ENCODE measurements around the gene PKP4.

The PKP4 gene

DNA sequence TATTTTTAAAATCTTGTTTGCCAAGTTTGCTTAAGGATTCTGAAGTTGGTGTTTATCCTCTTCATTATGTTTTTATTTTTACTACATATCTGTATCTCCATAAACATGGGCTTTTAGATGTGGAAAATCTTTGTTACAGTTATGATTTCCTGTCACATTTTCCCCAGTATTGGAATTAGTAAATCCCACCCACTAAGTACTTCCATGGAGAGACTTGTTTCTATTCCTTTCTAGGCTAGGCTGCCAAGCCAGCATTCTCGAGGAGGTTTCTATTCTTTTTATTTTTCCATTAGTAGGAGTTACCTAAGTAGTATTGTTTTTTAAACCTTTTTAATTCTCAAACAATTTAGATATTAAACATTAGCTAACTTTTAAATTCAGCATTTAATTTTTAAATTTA, 22.1 kb downstream of the PKP4 start:
- H3K36me3 Mint-ChIP-seq: no peaks in the 10 kb centered on the region
- ATAC-seq (ENCODE audit: low read depth) (no peak), DNase-seq (ENCODE audit: low spot score in 2 of 2) (no peak)
- H3K27me3 Mint-ChIP-seq: no peaks in the 10 kb centered on the region
- H3K4me3 Mint-ChIP-seq: no peak overlapping the region
- peaks cover 3% of the 10 kb centered on the region for H3K4me1 Mint-ChIP-seq
- H3K9me3 Mint-ChIP-seq: no peaks in the 10 kb centered on the region
- H3K27ac Mint-ChIP-seq: no peak overlapping the region

DNA sequence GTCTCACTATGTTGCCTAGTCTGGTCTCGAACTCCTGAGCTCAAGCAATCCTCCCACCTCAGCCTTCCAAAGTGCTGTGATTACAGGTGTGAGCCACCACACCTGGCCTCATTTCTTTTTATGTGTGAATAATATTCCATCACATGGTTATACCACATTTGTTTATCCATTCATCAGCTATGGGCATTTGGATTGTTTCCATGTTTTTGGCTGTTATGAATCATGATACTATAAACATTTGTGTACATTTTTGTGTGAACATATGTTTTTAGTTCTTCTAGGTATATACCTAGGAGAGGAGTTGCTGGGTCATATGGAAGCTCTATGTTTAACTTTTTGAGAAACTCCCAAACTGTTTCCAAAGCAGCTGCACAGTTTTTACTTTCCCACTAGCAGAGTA, 24.4 kb downstream of the PKP4 start:
- no peak for DNase-seq (ENCODE audit: low spot score in 2 of 2)
- Mint-ChIP-seq H3K9me3 (no peaks in the 10 kb centered on the region), H3K27ac (no peak overlapping the region)

GRCh38 chr2:158482594-158482993, 25.8 kb downstream of the PKP4 start:
- ATAC-seq (ENCODE audit: low read depth) (no peak), DNase-seq (ENCODE audit: low spot score in 2 of 2) (no peak)
- Mint-ChIP-seq H3K36me3 (no peaks in the 10 kb centered on the region), H3K27ac (no peak overlapping the region), H3K9me3 (no peaks in the 10 kb centered on the region), H3K4me3 (no peak overlapping the region), H3K4me1 (no peaks in the 10 kb centered on the region), H3K27me3 (no peaks in the 10 kb centered on the region)

More for the DNA sequence above, 24.4 kb downstream of the PKP4 start:
- Mint-ChIP-seq H3K4me3 (no peak overlapping the region), H3K27me3 (no peaks in the 10 kb centered on the region), H3K36me3 (no peaks in the 10 kb centered on the region), H3K4me1 (peaks cover 3% of the 10 kb centered on the region)
- ATAC-seq (ENCODE audit: low read depth): no peak

- H3K4me3 Mint-ChIP-seq: no peak overlapping the region
- no peak overlapping the region for H3K27ac Mint-ChIP-seq
- H3K27me3 Mint-ChIP-seq: no peaks in the 10 kb centered on the region
- no peaks in the 10 kb centered on the region for H3K4me1 Mint-ChIP-seq
- no peaks in the 10 kb centered on the region for H3K36me3 Mint-ChIP-seq
- no peak for ATAC-seq (ENCODE audit: low read depth)
- DNase-seq (ENCODE audit: low spot score in 2 of 2): no peak
- no peaks in the 10 kb centered on the region for H3K9me3 Mint-ChIP-seq
Observed at GRCh38 chr2:158484892-158485556, 28.3 kb downstream of the PKP4 start.

DNA sequence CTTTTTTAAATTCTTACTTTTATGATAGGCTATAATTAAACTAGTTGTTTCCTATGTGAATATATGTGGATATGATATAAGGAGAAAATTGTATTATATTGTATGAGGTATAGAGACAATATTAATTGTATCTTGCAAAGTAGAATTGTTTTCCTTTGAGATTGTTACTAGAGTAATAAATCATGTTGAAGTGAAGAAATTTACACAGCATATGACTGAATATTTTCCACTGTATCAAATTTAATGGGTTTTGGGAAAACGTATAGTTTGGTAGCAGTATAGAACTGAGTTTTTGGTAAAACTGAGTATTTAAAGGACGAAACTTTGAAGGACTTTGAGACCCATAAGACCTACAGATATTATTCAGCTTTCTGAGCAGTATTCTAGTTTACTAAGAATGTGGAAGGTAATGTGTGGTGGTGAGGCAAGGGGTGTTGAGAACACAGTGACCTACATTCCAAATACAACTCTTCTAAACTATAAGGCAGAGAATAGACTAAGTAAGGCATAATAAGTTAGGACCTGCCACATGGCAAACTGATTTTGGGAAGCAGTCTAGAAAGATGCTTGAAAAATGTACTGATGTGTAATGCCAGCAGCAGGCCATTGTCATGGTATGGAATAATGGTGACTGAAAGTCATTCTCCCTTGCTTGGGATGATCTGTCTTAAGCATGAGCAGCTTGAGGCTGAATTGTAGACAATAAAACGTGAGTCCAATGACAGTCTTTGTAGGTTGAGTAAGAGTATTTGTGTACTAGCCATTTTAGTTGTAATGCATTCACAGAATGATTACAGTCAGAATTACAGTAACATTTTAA, 29.6 kb downstream of the PKP4 start:
- no peak overlapping the region for H3K4me3 Mint-ChIP-seq
- no peak overlapping the region for H3K27ac Mint-ChIP-seq
- no peak for ATAC-seq (ENCODE audit: low read depth)

GRCh38 chr2:158486970-158487325, 30.2 kb downstream of the PKP4 start:
- no peaks in the 10 kb centered on the region for H3K4me1 Mint-ChIP-seq
- H3K36me3 Mint-ChIP-seq: no peaks in the 10 kb centered on the region
- H3K9me3 Mint-ChIP-seq: no peaks in the 10 kb centered on the region
- no peak overlapping the region for H3K4me3 Mint-ChIP-seq
- DNase-seq (ENCODE audit: low spot score in 2 of 2) (no peak), ATAC-seq (ENCODE audit: low read depth) (no peak)
- H3K27me3 Mint-ChIP-seq: no peaks in the 10 kb centered on the region
- no peak overlapping the region for H3K27ac Mint-ChIP-seq

More for the DNA sequence above, 29.6 kb downstream of the PKP4 start:
- DNase-seq (ENCODE audit: low spot score in 2 of 2): no peak
- H3K36me3 Mint-ChIP-seq: no peaks in the 10 kb centered on the region
- H3K4me1 Mint-ChIP-seq: no peaks in the 10 kb centered on the region
- no peaks in the 10 kb centered on the region for H3K27me3 Mint-ChIP-seq
- H3K9me3 Mint-ChIP-seq: no peaks in the 10 kb centered on the region

DNA sequence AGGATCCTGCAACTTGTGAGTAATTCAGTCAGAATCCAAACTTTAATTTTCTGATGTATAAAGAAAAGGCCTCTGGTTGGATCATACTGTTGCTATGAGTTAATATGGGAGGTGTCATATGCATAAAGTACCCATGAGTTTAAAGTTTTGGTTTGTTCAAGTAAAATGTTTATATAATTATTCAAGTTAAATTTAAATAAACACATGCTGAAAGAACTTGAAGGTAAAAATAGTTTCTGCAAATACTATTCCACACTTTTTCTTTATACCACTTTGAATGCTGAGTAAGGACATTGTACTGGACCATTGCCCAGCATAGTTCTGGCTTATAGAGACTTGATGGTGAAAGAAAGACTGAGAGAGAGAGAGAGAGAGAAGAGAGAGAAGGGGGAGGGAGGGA, 30.7 kb downstream of the PKP4 start:
- ATAC-seq (ENCODE audit: low read depth) (no peak), DNase-seq (ENCODE audit: low spot score in 2 of 2) (no peak)
- Mint-ChIP-seq H3K9me3 (no peaks in the 10 kb centered on the region), H3K27me3 (no peaks in the 10 kb centered on the region), H3K4me1 (no peaks in the 10 kb centered on the region), H3K4me3 (no peak overlapping the region), H3K27ac (no peak overlapping the region), H3K36me3 (no peaks in the 10 kb centered on the region)

DNA sequence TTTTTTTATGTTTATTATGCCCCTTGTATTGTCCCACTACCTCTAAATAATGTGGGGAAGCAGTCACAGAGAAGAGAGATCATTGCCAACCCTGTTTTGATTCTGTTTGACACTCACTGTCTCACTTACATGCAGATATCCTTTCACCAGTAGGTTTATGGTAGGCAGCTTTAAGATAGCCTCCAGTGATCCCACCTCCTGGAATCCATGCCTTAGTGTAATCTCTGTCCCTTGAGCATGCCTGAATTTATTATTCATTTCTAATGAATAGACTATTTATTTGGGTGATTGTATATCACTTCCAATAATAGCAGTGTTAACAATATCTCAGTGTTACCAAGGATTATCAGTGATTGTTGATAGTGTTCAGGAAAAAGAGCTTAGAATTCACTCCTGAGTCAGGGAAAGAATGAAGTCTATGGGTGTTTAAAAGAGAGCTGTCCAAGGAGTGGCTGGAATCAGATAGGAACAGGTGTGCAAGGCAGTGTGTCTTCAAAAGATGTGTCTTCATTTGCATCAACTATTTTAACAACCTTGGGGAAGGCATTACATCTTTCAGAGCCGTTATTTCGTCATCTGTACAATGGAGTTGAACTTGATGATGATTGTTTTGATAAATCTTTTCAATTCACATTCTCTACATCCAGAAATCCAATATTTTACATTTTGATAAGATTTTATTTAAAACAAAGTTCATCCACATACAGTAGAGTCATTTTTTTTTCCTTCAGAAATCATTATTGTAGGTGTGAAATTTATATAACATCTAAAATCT, 31.9 kb downstream of the PKP4 start:
- no peak overlapping the region for H3K4me3 Mint-ChIP-seq
- no peak for ATAC-seq (ENCODE audit: low read depth)
- no peaks in the 10 kb centered on the region for H3K36me3 Mint-ChIP-seq
- no peak for DNase-seq (ENCODE audit: low spot score in 2 of 2)
- no peaks in the 10 kb centered on the region for H3K9me3 Mint-ChIP-seq
- H3K27ac Mint-ChIP-seq: no peak overlapping the region
- H3K4me1 Mint-ChIP-seq: no peaks in the 10 kb centered on the region
- no peaks in the 10 kb centered on the region for H3K27me3 Mint-ChIP-seq

GRCh38 chr2:158489366-158490112, 32.8 kb downstream of the PKP4 start:
- no peak for DNase-seq (ENCODE audit: low spot score in 2 of 2)
- Mint-ChIP-seq H3K9me3 (no peaks in the 10 kb centered on the region), H3K36me3 (no peaks in the 10 kb centered on the region), H3K27ac (no peak overlapping the region), H3K4me1 (no peaks in the 10 kb centered on the region), H3K27me3 (no peaks in the 10 kb centered on the region), H3K4me3 (no peak overlapping the region)
- no peak for ATAC-seq (ENCODE audit: low read depth)

DNA sequence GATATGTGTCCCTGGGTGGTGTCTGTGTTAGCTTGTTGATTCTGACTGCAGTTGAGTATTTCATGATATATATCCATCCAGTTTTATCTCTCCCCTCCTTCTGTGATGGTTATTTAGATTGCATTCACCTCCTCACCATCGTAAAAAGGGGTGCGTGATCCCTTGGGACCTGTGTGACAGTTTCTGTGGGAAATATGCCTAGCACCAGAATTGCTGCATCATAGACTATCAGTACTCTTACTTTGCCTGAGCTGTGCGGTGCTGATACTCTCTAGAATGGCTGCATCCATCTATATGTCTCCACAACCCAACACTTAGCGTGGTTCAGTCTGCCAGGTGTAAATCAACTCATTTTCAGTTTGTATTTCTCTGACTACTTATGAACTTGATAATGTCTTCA, 34.3 kb downstream of the PKP4 start:
- no peak for DNase-seq (ENCODE audit: low spot score in 2 of 2)
- Mint-ChIP-seq H3K27ac (no peak overlapping the region), H3K36me3 (no peaks in the 10 kb centered on the region), H3K4me3 (no peak overlapping the region), H3K9me3 (no peaks in the 10 kb centered on the region), H3K27me3 (no peaks in the 10 kb centered on the region), H3K4me1 (no peaks in the 10 kb centered on the region)
- no peak for ATAC-seq (ENCODE audit: low read depth)

GRCh38 chr2:158493458-158493857, 36.7 kb downstream of the PKP4 start:
- Mint-ChIP-seq H3K27ac (no peak overlapping the region), H3K4me1 (peaks cover 3% of the 10 kb centered on the region), H3K27me3 (no peaks in the 10 kb centered on the region), H3K36me3 (peaks cover 1% of the 10 kb centered on the region), H3K9me3 (no peaks in the 10 kb centered on the region), H3K4me3 (no peak overlapping the region)
- ATAC-seq (ENCODE audit: low read depth): no peak
- DNase-seq (ENCODE audit: low spot score in 2 of 2): no peak

- DNase-seq (ENCODE audit: low spot score in 2 of 2): no peak
- no peak overlapping the region for H3K4me3 Mint-ChIP-seq
- peaks cover 1% of the 10 kb centered on the region for H3K36me3 Mint-ChIP-seq
- no peaks in the 10 kb centered on the region for H3K9me3 Mint-ChIP-seq
- peaks cover 3% of the 10 kb centered on the region for H3K4me1 Mint-ChIP-seq
- no peak overlapping the region for H3K27ac Mint-ChIP-seq
- no peak for ATAC-seq (ENCODE audit: low read depth)
- no peaks in the 10 kb centered on the region for H3K27me3 Mint-ChIP-seq
Observed at GRCh38 chr2:158495175-158495574, 38.4 kb downstream of the PKP4 start.

- Mint-ChIP-seq H3K36me3 (peaks cover 1% of the 10 kb centered on the region), H3K27me3 (no peaks in the 10 kb centered on the region), H3K9me3 (no peaks in the 10 kb centered on the region), H3K4me3 (no peak overlapping the region), H3K27ac (no peak overlapping the region), H3K4me1 (peaks cover 3% of the 10 kb centered on the region)
- no peak for DNase-seq (ENCODE audit: low spot score in 2 of 2)
- no peak for ATAC-seq (ENCODE audit: low read depth)
Observed at GRCh38 chr2:158496986-158497385, 40.2 kb downstream of the PKP4 start.

DNA sequence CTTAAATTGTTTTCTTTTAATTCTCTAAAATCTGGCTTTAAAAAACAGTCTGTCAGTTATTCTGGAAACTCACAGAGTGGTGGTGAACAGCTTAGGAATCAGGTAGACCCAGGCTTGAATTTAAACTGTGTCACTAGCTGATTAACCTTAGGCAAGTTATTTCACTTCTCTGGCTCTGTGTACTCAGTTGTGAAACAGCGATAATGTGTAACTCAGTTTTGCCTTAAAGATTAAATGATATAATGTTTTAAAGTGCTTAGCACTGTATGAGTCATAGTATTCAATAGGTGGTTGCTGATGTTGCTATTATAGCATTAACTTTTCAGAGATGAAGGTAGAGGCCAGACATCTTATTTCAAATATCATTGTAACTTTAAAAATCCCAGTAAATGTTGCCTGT, 40.7 kb downstream of the PKP4 start:
- Mint-ChIP-seq H3K9me3 (no peaks in the 10 kb centered on the region), H3K27ac (no peak overlapping the region), H3K4me3 (no peak overlapping the region), H3K36me3 (peaks cover 1% of the 10 kb centered on the region), H3K27me3 (no peaks in the 10 kb centered on the region), H3K4me1 (peaks cover 3% of the 10 kb centered on the region)
- no peak for DNase-seq (ENCODE audit: low spot score in 2 of 2)
- no peak for ATAC-seq (ENCODE audit: low read depth)
